PC-3 (cell line): ENCODE measurements around the gene RNASEH2B. TPM values are rescaled to one million over a fixed set of nuclear protein-coding genes. Genes with fewer than 3 reads are reported as not detected.

Experiments used
- ATAC-seq: fragments of 200-7000 bp; cut with Tn5 transposase; 2 replicates; pipeline ENCODE4 v1.9.1; 2020; ENCODE audit warnings: mild to moderate bottlenecking, moderate library complexity
- BruUV-seq: library from RNA; stranded (reverse); fragments of 400-500 nt; replicated peaks from 2 replicates; lab custom pipeline; 2021; lab: Mats Ljungman, UMichigan
- CTCF ChIA-PET: fragments of 300-600 bp; sonication (Branson Sonifier 250); formaldehyde crosslinking; loops from one replicate; lab custom pipeline; 2022; ENCODE audit warnings: antibody characterized with exemption; lab: Charles Lee
- POLR2A ChIA-PET: fragments of 300-600 bp; sonication (Branson Sonifier 250); formaldehyde crosslinking; loops from one replicate; lab custom pipeline; 2022; ENCODE audit warnings: antibody characterized with exemption; ENCODE audit not compliant: unreplicated experiment; lab: Charles Lee
- DNase-seq: peaks from one replicate; pipeline ENCODE4 v3.0.0-alpha.2; 2015
- H2AFZ ChIP-seq: fragments of 300-600 bp; sonication (generic); 2 replicates; pipeline ENCODE4 v1.6.0; 2016; ENCODE audit warnings: antibody characterized with exemption, low read length
- H3F3A ChIP-seq: fragments of 300-600 bp; sonication (generic); one replicate; pipeline ENCODE4 v1.6.0; 2017; ENCODE audit warnings: antibody characterized with exemption, low read length, control low read depth, mild to moderate bottlenecking; ENCODE audit not compliant: unreplicated experiment
- H3K27ac ChIP-seq: fragments of 300-600 bp; sonication (generic); 2 replicates; pipeline ENCODE4 v1.5.1; 2016; ENCODE audit warnings: mild to moderate bottlenecking, low read length
- H3K27me3 ChIP-seq: fragments of 300-600 bp; sonication (generic); 2 replicates; pipeline ENCODE4 v1.6.1; 2016; ENCODE audit warnings: low read length, mixed read lengths
- H3K36me3 ChIP-seq: fragments of 300-600 bp; sonication (generic); 2 replicates; pipeline ENCODE4 v1.6.1; 2016; ENCODE audit warnings: low read depth, mixed run types, low read length, mixed read lengths
- H3K4me1 ChIP-seq: fragments of 300-600 bp; sonication (generic); 2 replicates; pipeline ENCODE4 v1.5.1; 2016; ENCODE audit warnings: low read length; ENCODE audit not compliant: insufficient read depth
- H3K4me2 ChIP-seq: fragments of 300-600 bp; sonication (generic); 2 replicates; pipeline ENCODE4 v1.6.0; 2016; ENCODE audit warnings: low read length
- H3K4me3 ChIP-seq: fragments of 300-600 bp; sonication (generic); 2 replicates; pipeline ENCODE4 v1.5.1; 2016; ENCODE audit warnings: mild to moderate bottlenecking, low read length, mixed read lengths
- H3K79me2 ChIP-seq: fragments of 300-600 bp; sonication (generic); 2 replicates; pipeline ENCODE4 v1.6.1; 2017; ENCODE audit warnings: low read length, mixed read lengths
- H3K9ac ChIP-seq: fragments of 300-600 bp; sonication (generic); 2 replicates; pipeline ENCODE4 v1.6.0; 2016; ENCODE audit warnings: mild to moderate bottlenecking, low read length
- H3K9me2 ChIP-seq: fragments of 300-600 bp; sonication (generic); replicated peaks from 2 replicates; pipeline ENCODE4 v1.6.1; 2016; ENCODE audit warnings: mixed run types, low read length, mixed read lengths
- H3K9me3 ChIP-seq: fragments of 300-600 bp; sonication (generic); 2 replicates; pipeline ENCODE4 v1.6.1; 2016; ENCODE audit warnings: low read length, mixed read lengths
- H4K20me1 ChIP-seq: fragments of 300-600 bp; sonication (generic); 2 replicates; pipeline ENCODE4 v1.6.1; 2016; ENCODE audit warnings: low read length, mixed read lengths
- EZH2 ChIP-seq: fragments of 300-600 bp; sonication (generic); IDR thresholded peaks from one replicate; pipeline ENCODE4 v1.6.1; 2017; ENCODE audit warnings: antibody characterized with exemption, mild to moderate bottlenecking, low read length; ENCODE audit not compliant: unreplicated experiment
- EZH2phosphoT487 ChIP-seq: fragments of 300-600 bp; sonication (generic); IDR thresholded peaks from 2 replicates; pipeline ENCODE4 v1.6.1; 2018; ENCODE audit warnings: mild to moderate bottlenecking, antibody characterized with exemption, low read length, borderline replicate concordance
- intact Hi-C: fragments of 100-400 bp; cut with micrococcal nuclease; formaldehyde crosslinking; loops from 2 replicates; pipeline ENCODE4 v1.9.0; 2023
- total RNA-seq: library from RNA; depleted of rRNA; stranded (reverse); fragments of >200 nt; gene quantifications from 2 replicates; pipeline ENCODE4 v1.2.3, GENCODE V29; 2014
- TF ChIP-seq, protein P1 (sequence below): fragments of 300-600 bp; sonication (generic); conservative IDR thresholded peaks from 2 replicates; pipeline ENCODE4 v1.5.1; 2017; ENCODE audit warnings: antibody characterized with exemption, low read depth, mild to moderate bottlenecking, low read length

The RNASEH2B gene
- total RNA-seq, 1 experiment from 2014 or later: 36.0 TPM

GRCh38 chr13:50918567-50918966 lies 9.0 kb downstream of the RNASEH2B start:
- H3F3A ChIP-seq: no peaks in the 10 kb centered on the region
- H3K9ac ChIP-seq: no peak overlapping the region
- H3K4me3 ChIP-seq: no peak overlapping the region
- H4K20me1 ChIP-seq: no peaks in the 10 kb centered on the region
- no TSS peak for BruUV-seq
- ChIA-PET POLR2A (no interaction called here), CTCF (no interaction called here)
- H3K4me2 ChIP-seq: no peak overlapping the region
- no peaks in the 10 kb centered on the region for H3K27me3 ChIP-seq
- peaks cover 7% of the 10 kb centered on the region; the same call in 1 of the 2 replicates for H3K4me1 ChIP-seq
- DNase-seq (no peak), ATAC-seq (no peak)
- peaks cover 5% of the 10 kb centered on the region; the same call in 1 of the 2 replicates for H3K9me3 ChIP-seq
- peaks cover 63% of the 10 kb centered on the region for H3K79me2 ChIP-seq
- peaks cover 17% of the 10 kb centered on the region for H3K36me3 ChIP-seq
- H3K9me2 ChIP-seq: no peaks in the 10 kb centered on the region
- TF ChIP-seq EZH2phosphoT487 (no peak), EZH2 (no peak)
- TF ChIP-seq, protein P1, sequence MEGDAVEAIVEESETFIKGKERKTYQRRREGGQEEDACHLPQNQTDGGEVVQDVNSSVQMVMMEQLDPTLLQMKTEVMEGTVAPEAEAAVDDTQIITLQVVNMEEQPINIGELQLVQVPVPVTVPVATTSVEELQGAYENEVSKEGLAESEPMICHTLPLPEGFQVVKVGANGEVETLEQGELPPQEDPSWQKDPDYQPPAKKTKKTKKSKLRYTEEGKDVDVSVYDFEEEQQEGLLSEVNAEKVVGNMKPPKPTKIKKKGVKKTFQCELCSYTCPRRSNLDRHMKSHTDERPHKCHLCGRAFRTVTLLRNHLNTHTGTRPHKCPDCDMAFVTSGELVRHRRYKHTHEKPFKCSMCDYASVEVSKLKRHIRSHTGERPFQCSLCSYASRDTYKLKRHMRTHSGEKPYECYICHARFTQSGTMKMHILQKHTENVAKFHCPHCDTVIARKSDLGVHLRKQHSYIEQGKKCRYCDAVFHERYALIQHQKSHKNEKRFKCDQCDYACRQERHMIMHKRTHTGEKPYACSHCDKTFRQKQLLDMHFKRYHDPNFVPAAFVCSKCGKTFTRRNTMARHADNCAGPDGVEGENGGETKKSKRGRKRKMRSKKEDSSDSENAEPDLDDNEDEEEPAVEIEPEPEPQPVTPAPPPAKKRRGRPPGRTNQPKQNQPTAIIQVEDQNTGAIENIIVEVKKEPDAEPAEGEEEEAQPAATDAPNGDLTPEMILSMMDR: no peak
- no peak overlapping the region for H3K27ac ChIP-seq
- H2AFZ ChIP-seq: no peak overlapping the region
- intact Hi-C loops: no loop called here

DNA sequence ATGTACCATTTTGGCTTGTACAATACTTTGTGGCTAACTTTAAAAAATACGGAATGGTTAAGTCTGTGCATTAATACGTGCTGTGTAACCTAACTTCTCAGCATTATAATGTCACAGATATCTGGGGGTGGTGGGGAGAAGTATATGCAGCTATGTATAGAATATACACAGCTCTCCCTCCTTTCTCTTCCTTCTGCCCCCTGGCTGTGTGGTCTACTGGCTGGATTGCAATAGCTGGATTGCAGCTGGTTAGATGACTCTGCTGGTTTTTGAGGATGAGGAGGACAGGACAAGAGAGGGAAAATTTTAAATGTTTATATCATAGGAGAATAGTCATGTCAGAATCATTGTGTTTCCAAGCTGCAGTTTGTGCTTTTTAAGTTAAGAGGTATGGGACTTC lies 9.7 kb downstream of the RNASEH2B start:
- H3K27ac ChIP-seq: no peak overlapping the region
- CTCF ChIA-PET: no interaction called here
- H3K79me2 ChIP-seq: peaks cover 56% of the 10 kb centered on the region
- peaks cover 19% of the 10 kb centered on the region for H3K36me3 ChIP-seq
- no peak overlapping the region for H3K4me2 ChIP-seq
- no peak overlapping the region for H3K4me3 ChIP-seq
- H3K9me2 ChIP-seq: no peaks in the 10 kb centered on the region
- no peaks in the 10 kb centered on the region for H4K20me1 ChIP-seq
- no peaks in the 10 kb centered on the region for H3K27me3 ChIP-seq
- H3F3A ChIP-seq: no peaks in the 10 kb centered on the region
- H3K9me3 ChIP-seq: peaks cover 9% of the 10 kb centered on the region
- peaks cover 6% of the 10 kb centered on the region; the same call in 1 of the 2 replicates for H3K4me1 ChIP-seq
- no TSS peak for BruUV-seq
- H2AFZ ChIP-seq: no peak overlapping the region
- H3K9ac ChIP-seq: no peak overlapping the region
- POLR2A ChIA-PET: no interaction called here
- TF ChIP-seq EZH2phosphoT487: no peak
- TF ChIP-seq, protein P1: no peak
- TF ChIP-seq EZH2: no peak
- no peak for DNase-seq
- ATAC-seq: no peak
- intact Hi-C loops: no loop called here

DNA sequence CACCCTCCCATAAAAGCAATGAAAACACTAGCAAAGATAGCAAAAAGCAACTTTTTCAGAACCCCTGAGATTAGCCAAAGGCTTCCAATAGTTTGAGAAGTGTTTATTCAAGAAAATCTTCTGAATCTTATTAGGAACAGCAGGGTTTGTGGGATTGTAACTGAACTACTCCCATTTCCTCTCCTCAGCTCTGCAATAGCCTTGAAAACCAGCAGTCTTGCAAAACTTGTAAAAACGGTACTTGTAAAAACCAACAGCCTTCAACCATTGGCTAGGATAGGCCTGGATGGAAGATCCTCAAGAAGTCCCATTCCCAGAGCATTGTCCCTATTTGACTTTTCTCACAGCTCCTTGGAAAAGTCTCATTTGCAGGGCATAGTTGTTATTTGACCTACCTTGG lies 12.1 kb downstream of the RNASEH2B start:
- no peak overlapping the region for H3K27ac ChIP-seq
- CTCF ChIA-PET: no interaction called here
- no TSS peak for BruUV-seq

More for the DNA sequence above, 12.1 kb downstream of the RNASEH2B start:
- Histone ChIP-seq H3F3A (no peaks in the 10 kb centered on the region), H3K9ac (no peak overlapping the region), H3K79me2 (peaks cover 47% of the 10 kb centered on the region), H3K4me2 (no peak overlapping the region), H2AFZ (no peak overlapping the region), H3K4me3 (no peak overlapping the region), H3K9me2 (no peaks in the 10 kb centered on the region), H4K20me1 (no peaks in the 10 kb centered on the region), H3K9me3 (peaks cover 9% of the 10 kb centered on the region), H3K27me3 (no peaks in the 10 kb centered on the region), H3K36me3 (peaks cover 19% of the 10 kb centered on the region), H3K4me1 (no peaks in the 10 kb centered on the region)
- TF ChIP-seq EZH2phosphoT487 (no peak), EZH2 (no peak)
- TF ChIP-seq, protein P1: no peak
- no peak for ATAC-seq
- intact Hi-C loops: no loop called here
- DNase-seq: no peak
- POLR2A ChIA-PET: no interaction called here
